ENCODE measurements around the gene LDLRAD3.

The LDLRAD3 gene

GRCh38 chr11:36142439-36142838, 198.6 kb downstream of the LDLRAD3 start:
- no peak for DNase-seq

- DNase-seq: no peak
These were observed 199.0 kb downstream of the LDLRAD3 start for GRCh38 chr11:36142879-36143278.

GRCh38 chr11:36146437-36146836, 202.6 kb downstream of the LDLRAD3 start:
- no peak for DNase-seq

GRCh38 chr11:36147491-36147890, 203.6 kb downstream of the LDLRAD3 start:
- DNase-seq: no peak

- DNase-seq: no peak
These were observed 204.8 kb downstream of the LDLRAD3 start for GRCh38 chr11:36148701-36149100.

GRCh38 chr11:36149538-36150242, 205.8 kb downstream of the LDLRAD3 start:
- peak; percentile 1 for DNase-seq

GRCh38 chr11:36150986-36151385, 207.1 kb downstream of the LDLRAD3 start:
- DNase-seq: no peak

- DNase-seq: no peak
These were observed 208.2 kb downstream of the LDLRAD3 start for GRCh38 chr11:36151933-36152580.

- no peak for DNase-seq
These were observed 209.7 kb downstream of the LDLRAD3 start for GRCh38 chr11:36153551-36153950.

- DNase-seq: no peak
These were observed 211.3 kb downstream of the LDLRAD3 start for GRCh38 chr11:36155124-36155561.

- no peak for DNase-seq
These were observed 211.9 kb downstream of the LDLRAD3 start for GRCh38 chr11:36155770-36156160.

- no peak for DNase-seq
These were observed 212.4 kb downstream of the LDLRAD3 start for GRCh38 chr11:36156161-36156816.

GRCh38 chr11:36156817-36157519, 213.1 kb downstream of the LDLRAD3 start:
- DNase-seq: no peak

- DNase-seq: no peak
These were observed 216.2 kb downstream of the LDLRAD3 start for GRCh38 chr11:36160091-36160490.

- no peak for DNase-seq
These were observed 217.7 kb downstream of the LDLRAD3 start for GRCh38 chr11:36161572-36161971.

GRCh38 chr11:36162006-36162882, 218.4 kb downstream of the LDLRAD3 start:
- no peak for DNase-seq

GRCh38 chr11:36162883-36163434, 219.1 kb downstream of the LDLRAD3 start:
- no peak for DNase-seq

GRCh38 chr11:36164506-36165250, 220.8 kb downstream of the LDLRAD3 start:
- no peak for DNase-seq

- DNase-seq: no peak
These were observed 221.9 kb downstream of the LDLRAD3 start for GRCh38 chr11:36165621-36166397.

GRCh38 chr11:36167073-36167472, 223.2 kb downstream of the LDLRAD3 start:
- no peak for DNase-seq
